GM06990 (cell line): ENCODE measurements around the gene SPATA31D4.
"Not testable (repeated sequence)": the region's sequence is repeated elsewhere in the genome, so short reads cannot be mapped to it uniquely, and the experiment has no call there.

Source experiments
- DNase-seq: peaks from one replicate; pipeline ENCODE4 v3.0.0-alpha.2; 2011; ENCODE audit not compliant: insufficient read length; ENCODE audit errors: extremely low read depth
- H3K27me3 ChIP-seq: replicated peaks from 2 replicates; pipeline ENCODE4 v1.6.0; 2011; ENCODE audit warnings: low read length; ENCODE audit not compliant: control insufficient read depth, insufficient read depth
- H3K36me3 ChIP-seq: 2 replicates; pipeline ENCODE4 v1.5.1; 2011; ENCODE audit warnings: low read length; ENCODE audit not compliant: control insufficient read depth, insufficient read depth
- H3K4me3 ChIP-seq: replicated peaks from 2 replicates; pipeline ENCODE4 v1.5.1; 2011; ENCODE audit warnings: low read depth, mild to moderate bottlenecking, control low read depth, low read length
- CTCF ChIP-seq: IDR thresholded peaks from 2 replicates; pipeline ENCODE4 v1.5.1; 2011; ENCODE audit warnings: low read length, control low read depth, mild to moderate bottlenecking, inconsistent platforms; ENCODE audit not compliant: insufficient read depth, poor library complexity, severe bottlenecking

The SPATA31D4 gene

GRCh38 chr9:81928305-81928704 is at the start of gene SPATA31D4:
Gene SPATA31D4, plus strand, starts transcription at chr9:81928428. Its CDS starts 86 bp downstream, at chr9:81928514.
- DNase-seq, H3K4me3 ChIP-seq, H3K27me3 ChIP-seq, H3K36me3 ChIP-seq: not testable (repeated sequence)

- no peak for TF ChIP-seq CTCF
- DNase-seq = no peak
- H3K36me3 ChIP-seq = no peaks in the 10 kb centered on the region
- no peaks in the 10 kb centered on the region for H3K27me3 ChIP-seq
- H3K4me3 ChIP-seq = no peak overlapping the region
Observed at GRCh38 chr9:81878530-81878929, 49.7 kb upstream of the SPATA31D4 start.

- Histone ChIP-seq H3K4me3 (no peak overlapping the region), H3K27me3 (no peaks in the 10 kb centered on the region), H3K36me3 (no peaks in the 10 kb centered on the region)
- DNase-seq = no peak
- no peak for TF ChIP-seq CTCF
Observed at GRCh38 chr9:81879501-81879916, 48.7 kb upstream of the SPATA31D4 start.

- no peaks in the 10 kb centered on the region for H3K27me3 ChIP-seq
- TF ChIP-seq CTCF = no peak
Observed at GRCh38 chr9:81885602-81886001, 42.6 kb upstream of the SPATA31D4 start.

GRCh38 chr9:81886665-81887064 is 41.6 kb upstream of the SPATA31D4 start:
- TF ChIP-seq CTCF = no peak
- Histone ChIP-seq H3K36me3 (no peaks in the 10 kb centered on the region), H3K4me3 (no peak overlapping the region), H3K27me3 (no peaks in the 10 kb centered on the region)
- DNase-seq = no peak

More at GRCh38 chr9:81885602-81886001, 42.6 kb upstream of the SPATA31D4 start:
- Histone ChIP-seq H3K36me3 (no peaks in the 10 kb centered on the region), H3K4me3 (no peak overlapping the region)
- DNase-seq = no peak

GRCh38 chr9:81890104-81890503 is 38.1 kb upstream of the SPATA31D4 start:
- DNase-seq = no peak
- H3K27me3 ChIP-seq = no peaks in the 10 kb centered on the region
- H3K36me3 ChIP-seq = no peaks in the 10 kb centered on the region

More at GRCh38 chr9:81890104-81890503, 38.1 kb upstream of the SPATA31D4 start:
- no peak overlapping the region for H3K4me3 ChIP-seq
- TF ChIP-seq CTCF = no peak
